GM18508 (cell line): Measurements from ENCODE around the gene SDC1.

ENCODE experiments used
- ATAC-seq: cut with Tn5 transposase; IDR thresholded peaks from one replicate; pipeline ENCODE4 v1.9.1; 2021; ENCODE audit warnings: moderate number of reproducible peaks; ENCODE audit not compliant: insufficient read depth, unreplicated experiment

The SDC1 gene

DNA sequence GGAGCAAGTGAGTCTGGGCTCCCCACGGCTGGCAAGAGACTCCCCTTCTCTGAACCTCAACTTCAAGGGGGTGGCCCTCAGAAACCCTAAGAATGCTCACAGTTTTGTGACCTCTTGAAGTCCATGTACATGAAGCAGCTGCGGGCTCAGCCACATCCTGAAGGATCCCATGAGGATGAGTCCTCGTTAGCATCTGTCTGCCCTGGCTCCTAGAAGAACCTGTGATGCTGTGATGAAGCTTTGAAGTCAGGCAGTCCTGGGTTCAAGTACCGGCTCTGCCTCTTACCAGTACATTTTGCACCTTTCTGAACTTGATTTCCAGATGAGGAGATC lies 38.1 kb downstream of the SDC1 start:
- no peak for ATAC-seq

DNA sequence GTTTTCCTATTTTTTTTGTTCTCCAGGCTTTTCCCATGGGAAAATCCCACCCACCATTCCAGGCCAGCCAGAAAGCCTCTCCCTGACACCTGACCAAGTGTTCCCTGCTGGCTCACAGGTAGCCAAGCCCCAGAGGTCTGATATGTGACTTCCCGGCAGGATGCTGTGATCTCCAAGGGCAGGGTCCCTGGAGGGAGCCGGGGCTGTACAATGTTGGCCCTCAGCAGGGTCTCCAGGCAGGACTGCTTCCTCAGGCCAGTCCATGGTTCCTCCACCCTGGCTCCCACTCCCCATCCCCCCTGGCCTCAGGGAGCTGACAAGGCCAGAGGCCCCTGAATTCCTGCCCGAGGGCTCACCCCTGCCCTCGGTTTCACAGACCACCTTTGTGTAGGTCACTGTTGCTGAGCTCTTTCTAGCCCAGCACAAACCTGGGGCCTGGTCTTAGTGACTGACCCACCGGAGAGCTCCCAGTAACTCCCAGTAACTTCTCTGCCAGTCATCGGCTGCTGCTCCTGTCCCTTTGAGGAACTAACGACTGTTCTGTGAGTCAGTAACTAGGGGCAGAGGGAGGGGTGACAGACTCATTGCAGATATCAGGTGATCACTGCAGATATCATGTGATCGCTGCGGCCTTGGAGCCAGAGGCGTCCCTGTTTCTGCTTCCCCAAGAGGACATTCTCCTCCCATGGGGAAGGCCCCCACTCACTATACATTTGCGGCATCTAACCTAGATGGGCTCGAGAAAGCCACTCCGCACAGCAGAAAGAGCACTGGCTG lies 38.7 kb downstream of the SDC1 start:
- no peak for ATAC-seq

- no peak for ATAC-seq
These were observed 39.5 kb downstream of the SDC1 start for GRCh38 chr2:20185176-20186022.

DNA sequence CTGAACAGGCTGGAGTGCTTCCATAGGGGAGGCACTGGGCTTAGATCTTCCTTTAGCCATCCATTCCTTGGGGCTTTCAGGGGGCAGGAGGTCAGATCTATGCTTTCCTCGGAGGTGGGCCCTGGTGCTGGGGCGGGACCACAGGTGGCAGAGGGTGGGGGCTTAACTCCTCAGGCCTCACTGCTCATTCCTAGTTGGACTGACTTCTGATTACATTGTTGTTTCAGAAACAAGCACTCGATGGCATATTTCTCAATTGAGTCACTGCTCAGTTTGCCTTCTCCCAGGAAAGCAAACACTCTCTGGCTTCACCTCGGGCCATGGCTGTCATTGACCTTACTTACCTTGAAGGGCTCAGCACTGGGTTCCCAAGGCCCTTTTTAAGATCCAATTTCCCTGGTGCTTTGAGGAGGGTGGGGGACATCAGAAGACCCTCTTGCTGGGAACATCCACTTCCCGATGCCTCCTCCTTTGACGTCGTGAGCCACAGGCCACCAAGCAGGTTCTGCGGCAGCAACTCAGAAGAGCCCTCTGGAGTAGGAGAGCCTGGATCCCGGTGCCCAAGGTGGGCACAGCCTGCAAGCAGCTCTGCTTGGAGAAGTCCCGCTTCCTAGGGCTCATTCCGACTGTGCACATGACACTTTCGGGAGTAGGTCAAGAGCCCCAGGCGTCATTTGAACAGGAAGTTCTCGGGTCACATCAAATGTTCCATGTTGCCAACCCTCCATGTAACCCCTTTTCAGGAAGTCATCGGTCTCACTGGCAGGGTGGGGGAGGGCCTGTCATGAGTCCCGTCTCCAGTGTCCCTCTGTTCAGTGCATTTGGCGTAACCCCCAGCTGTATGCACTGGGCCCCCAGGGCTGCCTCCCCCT lies 40.6 kb downstream of the SDC1 start:
- ATAC-seq: no peak

DNA sequence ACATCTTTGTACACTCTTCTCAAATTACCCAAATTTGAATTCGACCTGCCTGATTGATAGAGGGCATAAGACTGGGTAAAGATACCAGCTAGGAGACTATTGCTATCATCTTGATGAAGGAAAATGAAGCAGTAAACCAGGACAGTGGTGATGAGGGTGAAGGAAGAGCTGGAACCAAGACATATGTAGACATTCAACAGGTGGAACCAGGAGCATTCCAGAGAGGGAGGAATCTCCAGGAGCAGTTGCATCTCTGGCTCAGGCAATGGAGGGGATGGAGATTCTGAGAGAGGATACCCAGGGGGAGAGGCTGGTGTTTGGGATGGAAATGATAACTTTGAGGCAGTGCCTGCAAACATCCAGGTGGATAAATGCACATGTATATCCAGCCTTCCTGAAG lies 41.6 kb downstream of the SDC1 start:
- ATAC-seq: no peak

DNA sequence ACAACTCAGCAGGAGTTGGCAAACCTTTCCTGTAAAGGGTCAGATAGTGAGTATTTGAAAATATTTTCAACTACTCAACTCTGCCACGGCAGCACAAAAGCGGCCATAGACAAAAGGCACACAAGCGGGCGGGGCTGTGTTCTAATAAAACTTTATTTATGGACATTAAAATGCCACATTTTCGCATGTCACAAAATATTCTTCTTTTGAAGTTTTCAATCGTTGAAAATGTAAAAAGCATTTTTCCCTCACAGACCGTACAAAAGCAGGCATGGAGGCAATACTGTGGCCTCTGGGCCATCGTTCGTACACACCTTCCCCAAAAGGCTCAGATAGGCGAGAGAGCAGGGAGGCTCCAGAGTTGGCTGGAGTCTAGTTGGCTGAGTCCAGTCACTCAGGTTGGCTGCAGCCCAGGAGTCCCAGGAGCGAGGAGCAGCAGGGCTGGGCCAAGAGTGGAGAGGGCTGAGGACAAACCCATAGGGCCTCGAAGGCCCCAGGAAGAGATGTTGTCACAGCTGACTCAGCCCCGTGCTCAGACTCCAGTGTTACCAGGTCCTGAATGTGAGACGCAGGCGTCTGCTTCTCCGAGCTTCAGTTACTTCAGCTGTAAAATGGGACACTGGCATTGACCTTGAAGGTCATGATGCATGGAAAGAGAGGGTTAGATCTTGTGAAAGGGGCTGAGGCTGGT lies 42.5 kb downstream of the SDC1 start:
- no peak for ATAC-seq

GRCh38 chr2:20181761-20182160 lies 43.2 kb downstream of the SDC1 start:
- no peak for ATAC-seq

- ATAC-seq: no peak
These were observed 44.0 kb downstream of the SDC1 start for GRCh38 chr2:20180676-20181648.

DNA sequence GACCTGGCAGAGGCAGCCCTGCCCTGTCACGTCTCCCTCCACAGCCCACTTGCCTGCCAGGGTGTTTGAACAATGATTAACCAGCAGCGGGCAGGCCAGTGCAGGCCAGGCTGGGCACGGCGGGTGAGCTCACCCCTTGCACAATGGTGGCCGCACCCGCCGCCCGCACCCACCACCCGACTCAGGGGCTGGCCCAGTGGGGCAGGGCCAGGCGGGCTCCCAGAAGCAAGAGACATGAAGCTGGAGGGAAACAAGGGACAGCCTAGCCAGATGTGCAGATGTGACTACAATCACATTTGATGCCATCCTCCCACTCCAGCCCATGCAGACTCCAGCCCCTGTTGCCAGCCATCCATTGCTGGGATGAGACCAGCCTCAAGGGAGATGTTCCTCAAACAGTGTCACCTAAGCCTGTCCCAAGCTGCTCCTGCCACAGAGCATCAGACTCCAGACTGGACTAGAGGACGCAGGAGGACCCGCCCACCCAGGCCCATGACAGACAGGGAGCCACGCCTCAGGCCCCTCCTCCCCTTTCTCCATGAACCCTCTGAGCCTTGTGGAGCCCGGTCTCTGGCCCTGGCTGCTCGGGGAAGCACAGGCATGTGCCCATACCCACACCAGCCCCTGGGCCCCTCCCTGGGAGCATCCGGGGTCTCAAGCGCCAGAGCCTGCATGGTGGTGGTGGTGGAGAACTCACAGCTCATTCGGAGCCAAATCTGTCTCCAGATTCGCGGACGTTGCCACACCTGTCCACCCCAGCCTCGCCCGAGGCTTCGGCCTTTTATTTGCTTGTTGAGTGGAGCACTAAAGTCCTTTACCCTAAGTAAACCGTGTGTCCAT lies 45.0 kb downstream of the SDC1 start:
- no peak for ATAC-seq

- ATAC-seq: no peak
These were observed 45.5 kb downstream of the SDC1 start for GRCh38 chr2:20179466-20179754.

DNA sequence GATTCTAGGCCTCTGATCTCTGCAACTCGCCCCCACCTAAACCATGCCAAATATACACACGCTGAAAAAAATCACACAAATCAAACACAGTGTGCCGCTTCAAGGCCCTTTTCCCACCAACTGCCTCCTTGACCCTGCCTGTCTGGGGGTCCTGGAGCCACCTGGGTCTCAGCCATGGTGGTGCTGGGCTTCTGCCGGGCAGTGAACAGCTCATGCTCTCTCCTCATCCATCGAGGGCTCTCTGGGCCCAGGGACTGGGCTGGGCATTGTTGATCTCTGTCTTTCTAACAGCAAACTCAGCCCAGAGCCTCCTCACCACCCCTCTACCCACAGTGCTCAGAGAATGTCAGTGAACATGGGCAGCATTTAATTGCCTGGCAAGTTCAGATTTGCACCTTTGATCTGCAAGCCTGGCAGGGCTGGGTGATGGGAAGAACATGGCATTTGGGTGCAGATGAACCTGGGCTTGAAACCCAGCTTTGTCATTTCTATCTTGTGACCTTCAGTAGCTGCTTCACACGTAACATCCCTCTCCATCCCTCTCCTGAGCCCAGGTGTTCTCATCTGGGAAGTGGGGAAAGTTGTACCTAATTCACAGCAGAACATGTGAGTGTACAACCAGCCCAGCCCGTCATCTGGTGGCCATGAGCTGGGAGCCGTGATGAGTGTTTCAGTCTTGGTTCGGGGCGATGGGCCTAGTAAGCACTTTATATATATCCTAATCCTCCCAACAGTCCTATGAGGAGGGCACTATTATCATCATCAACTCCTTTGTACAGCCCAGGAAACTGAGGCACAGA lies 46.1 kb downstream of the SDC1 start:
- no peak for ATAC-seq

GRCh38 chr2:20178249-20178607 lies 46.7 kb downstream of the SDC1 start:
- ATAC-seq: no peak

DNA sequence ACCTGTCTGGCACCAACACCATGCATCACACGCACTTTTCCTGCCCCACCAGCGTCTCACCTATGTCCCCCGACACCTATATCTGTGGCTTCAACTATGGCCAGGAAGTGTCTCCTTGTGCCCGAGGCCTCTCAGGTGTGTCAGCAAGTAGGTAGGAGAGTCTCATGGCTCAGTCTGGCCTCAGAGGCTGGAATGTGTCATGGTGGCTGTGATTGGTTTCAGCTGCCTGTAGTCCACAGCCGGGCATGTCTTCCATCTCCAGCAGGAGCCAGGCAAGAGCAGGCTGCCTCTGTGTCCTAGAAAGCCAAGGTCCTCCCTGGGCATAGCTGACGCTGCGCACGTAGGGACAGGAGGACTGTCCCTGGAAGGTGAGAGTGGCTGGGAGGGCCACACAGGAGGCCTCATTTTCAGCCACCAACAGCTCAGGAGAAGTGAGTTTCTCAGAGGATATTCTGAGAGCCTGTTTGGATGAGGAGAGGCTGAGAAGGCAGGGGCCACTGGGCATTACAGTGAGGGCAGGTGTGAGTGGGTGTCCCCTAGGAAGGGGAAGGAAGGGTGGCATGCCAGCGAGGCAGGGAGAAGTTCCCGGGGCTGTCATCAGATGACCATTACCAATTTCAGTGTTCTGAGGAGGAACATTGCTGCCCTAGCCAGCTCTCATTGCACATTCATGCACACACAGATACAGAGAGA lies 47.2 kb downstream of the SDC1 start:
- no peak for ATAC-seq

DNA sequence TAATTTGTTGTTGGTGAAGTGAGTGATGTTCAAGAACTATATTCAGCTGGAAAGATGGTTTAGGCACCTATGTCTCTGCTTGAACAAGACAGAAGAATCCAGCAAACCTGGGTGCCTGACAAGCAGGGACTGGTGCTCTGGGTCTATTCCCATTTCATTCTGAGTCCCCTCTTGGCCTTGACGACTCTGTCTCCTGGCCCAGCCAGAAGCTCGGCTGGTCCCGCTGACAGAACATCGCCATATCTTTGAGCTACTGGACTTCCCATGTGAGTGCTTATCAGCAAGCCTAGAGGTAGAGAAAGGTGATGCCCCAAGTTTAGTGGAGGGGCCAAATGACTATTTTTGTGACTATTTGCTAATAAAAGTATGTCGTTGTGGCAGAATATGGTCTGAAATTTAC lies 48.2 kb downstream of the SDC1 start:
- no peak for ATAC-seq

- no peak for ATAC-seq
These were observed 49.0 kb downstream of the SDC1 start for GRCh38 chr2:20175931-20176330.

- no peak for ATAC-seq
These were observed 49.7 kb downstream of the SDC1 start for GRCh38 chr2:20175267-20175666.

DNA sequence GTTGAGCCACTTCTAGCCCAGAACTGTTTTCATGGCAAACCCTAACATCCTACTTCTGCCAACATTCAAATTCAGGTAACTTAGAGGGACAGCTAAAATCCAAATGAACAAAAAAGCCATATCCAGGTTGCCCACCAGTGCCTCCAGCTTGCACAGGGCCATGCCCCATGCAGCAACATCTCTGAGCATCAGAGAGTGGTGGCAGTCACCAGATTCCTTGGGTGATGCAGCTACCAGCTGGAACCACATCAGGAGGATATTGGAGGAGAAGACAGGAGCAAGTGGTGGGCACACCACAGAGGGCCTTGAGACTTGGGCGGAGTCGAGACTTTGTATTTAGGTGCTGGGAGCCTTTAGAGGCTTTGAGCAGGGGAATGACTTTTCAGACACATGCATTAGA lies 50.5 kb downstream of the SDC1 start:
- no peak for ATAC-seq
